SIG-M5 treated with dmso at 0.1 percent for 504 hours (cell line): ENCODE measurements around the gene CDCA3.
"Not testable (repeated sequence)": the region's sequence is repeated elsewhere in the genome, so short reads cannot be mapped to it uniquely, and the experiment has no call there.

Source experiments
- DNase-seq: peaks from one replicate; lab custom pipeline; 2025; ENCODE audit not compliant: unreplicated experiment; lab: John Stamatoyannopoulos, UW

Gene CDCA3

GRCh38 chr12:6851153-6851920 is at the start of gene CDCA3:
Gene CDCA3 (minus strand): TSS chr12:6851286. CDS start chr12:6850952, 334 bp downstream.
- DNase-seq, result peak; percentile 100

GRCh38 chr12:6899837-6900519 is 48.9 kb upstream of the CDCA3 start:
- peak; percentile 62 for DNase-seq

GRCh38 chr12:6899427-6899826 is 48.3 kb upstream of the CDCA3 start:
- DNase-seq, result no peak

DNA sequence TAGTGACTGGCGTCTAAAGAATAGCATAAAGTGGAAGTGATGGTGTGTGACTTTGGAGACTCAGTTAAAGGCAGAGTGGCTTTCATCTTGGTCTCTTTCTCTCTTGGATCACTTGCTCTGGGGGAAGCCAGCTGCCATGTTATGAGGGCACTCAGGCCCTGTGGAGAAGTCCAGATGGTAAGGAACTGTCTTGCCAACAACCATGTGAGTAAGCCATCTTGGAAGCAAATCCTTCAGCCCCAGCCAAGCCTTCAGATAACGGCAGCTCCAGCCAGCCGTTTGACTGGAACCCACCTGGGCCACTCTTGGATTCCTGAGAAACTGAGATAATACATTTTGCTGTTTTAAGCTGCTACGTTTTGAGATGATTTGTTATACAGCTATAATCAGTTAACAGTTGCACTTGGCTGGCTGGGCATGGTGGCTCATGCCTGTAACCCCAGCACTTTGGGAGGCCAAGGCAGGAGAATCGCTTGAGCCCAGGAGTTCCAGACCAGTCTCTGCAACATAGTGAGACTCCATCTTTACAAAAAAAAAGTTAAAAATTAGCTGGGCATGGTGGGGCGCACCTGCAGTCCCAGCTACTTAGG is 45.9 kb upstream of the CDCA3 start:
- no peak for DNase-seq

- no peak for DNase-seq
Measured at GRCh38 chr12:6894321-6894720, 43.2 kb upstream of the CDCA3 start.

- DNase-seq, result not testable (repeated sequence)
Measured at GRCh38 chr12:6892683-6893082, 41.6 kb upstream of the CDCA3 start.

- no peak for DNase-seq
Measured at GRCh38 chr12:6891646-6892001, 40.5 kb upstream of the CDCA3 start.

DNA sequence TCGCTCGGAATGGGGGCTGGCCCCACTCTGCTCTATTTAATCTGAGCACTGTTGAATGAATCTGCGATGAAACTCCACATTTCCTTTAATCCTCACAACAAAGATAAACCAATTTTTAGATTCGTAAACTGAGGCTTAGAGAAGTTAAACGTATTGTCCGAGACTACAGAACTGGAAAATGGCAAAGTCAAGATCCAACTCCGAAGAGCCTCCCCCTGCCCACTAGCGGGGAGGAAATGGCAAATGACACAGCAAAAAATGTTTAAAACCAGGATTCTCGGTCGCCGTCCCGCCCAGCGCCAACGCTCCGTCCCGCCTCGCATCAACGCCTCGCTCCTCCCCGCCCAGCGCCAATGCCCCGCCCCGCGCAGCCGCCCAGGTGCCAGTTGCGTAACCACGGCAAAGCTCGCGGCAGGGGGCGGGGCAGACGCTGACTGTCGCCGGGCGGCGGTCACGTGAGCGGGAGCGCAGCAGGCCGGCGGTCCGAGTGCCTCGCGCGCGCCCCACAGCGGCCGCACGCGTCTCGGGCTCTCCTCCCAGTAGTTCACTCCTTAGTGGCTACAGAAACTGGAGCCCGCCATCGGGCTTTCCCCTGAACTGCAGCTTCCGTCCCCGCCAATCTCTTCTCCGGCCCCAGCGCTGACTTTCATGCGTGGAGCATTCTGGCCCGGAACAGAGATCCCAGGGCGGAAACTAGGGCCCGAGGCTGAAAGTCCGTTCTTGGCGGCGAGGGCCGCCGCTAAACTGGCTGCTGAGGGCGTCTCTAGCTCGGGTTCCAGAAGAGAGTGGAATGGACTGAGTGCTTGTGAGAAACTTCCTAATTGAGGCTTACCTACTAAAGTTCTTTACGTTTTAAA is 39.9 kb upstream of the CDCA3 start:
- peak; percentile 95 for DNase-seq

DNA sequence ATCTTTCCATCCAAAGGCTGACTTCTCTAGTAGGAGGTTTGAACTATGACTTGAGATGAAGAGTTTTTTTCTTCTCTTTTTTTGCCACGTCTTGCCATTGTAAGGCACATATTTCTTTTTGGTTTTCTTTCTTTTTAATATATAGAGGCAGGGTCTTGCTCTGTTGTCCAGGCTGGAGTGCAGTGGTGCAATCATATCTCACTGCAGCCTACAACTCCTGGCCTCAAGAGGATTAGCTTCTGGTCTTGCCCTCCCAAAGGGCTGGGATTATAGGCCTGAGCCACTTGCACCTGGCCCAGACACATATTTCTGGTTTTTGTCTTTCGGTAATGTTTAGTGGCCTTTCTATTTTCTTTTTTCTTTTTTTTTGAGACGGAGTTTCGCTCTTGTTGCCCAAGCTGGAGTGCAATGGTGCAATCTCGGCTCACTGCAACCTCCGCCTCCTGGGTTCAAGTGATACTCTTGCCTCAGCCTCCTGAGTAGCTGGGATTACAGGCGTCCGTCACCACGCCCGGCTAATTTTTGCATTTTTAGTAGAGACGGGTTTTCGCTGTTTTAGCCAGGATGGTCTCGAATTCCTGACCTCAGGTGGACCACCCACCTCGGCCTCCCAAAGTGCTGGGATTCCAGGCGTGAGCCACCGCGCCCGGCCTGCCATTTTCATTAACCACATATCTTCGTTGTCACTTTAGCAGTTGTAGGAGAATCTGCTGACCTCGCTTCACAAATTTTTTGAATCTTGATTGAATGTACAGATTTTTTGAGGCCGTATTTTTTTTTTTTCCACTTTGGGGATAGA is 38.9 kb upstream of the CDCA3 start:
- not testable (repeated sequence) for DNase-seq

GRCh38 chr12:6888794-6889193 is 37.7 kb upstream of the CDCA3 start:
- DNase-seq, result not testable (repeated sequence)

DNA sequence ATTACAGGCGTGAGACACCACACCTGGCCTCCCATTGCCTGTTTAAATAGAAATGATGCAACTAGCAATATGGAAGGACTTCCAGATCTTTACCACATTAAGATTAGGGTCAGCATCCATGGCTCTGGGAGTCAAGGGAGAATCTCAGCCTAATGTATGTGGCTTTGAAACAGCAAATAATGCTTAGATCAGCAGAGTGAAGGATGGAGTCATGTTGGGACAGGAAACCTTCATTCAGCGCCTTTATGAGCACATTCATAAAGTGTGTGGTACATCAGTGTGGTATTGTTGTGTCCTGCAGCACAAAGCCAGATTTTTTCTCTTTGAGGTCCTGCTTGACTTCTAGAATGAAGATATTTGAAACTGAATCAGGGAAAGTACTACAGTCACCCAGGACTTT is 37.3 kb upstream of the CDCA3 start:
- DNase-seq, result no peak

- DNase-seq, result peak; percentile 76
Measured at GRCh38 chr12:6887460-6887859, 36.4 kb upstream of the CDCA3 start.

- not testable (repeated sequence) for DNase-seq
Measured at GRCh38 chr12:6886206-6886999, 35.3 kb upstream of the CDCA3 start.

DNA sequence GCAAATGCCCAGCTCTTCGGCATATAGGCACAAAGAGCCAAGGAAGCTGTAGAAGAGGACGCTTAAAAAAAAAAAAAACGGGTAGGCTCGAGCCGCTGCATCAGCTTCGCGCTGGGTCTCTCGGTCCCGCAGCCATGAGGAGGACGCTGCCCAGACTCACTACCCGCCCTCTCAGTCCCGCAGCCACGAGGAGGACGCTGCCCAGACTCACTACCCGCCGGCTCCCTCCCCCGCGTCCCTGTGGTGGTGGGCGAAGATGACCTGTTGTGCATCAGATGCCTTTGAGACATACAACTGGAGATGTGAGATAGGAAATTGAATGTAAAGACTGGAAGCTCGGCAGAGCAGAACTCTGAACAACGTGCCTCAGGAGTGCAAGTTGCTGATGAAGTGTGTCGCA is 33.5 kb upstream of the CDCA3 start:
- DNase-seq, result no peak

- no peak for DNase-seq
Measured at GRCh38 chr12:6883683-6884082, 32.6 kb upstream of the CDCA3 start.

DNA sequence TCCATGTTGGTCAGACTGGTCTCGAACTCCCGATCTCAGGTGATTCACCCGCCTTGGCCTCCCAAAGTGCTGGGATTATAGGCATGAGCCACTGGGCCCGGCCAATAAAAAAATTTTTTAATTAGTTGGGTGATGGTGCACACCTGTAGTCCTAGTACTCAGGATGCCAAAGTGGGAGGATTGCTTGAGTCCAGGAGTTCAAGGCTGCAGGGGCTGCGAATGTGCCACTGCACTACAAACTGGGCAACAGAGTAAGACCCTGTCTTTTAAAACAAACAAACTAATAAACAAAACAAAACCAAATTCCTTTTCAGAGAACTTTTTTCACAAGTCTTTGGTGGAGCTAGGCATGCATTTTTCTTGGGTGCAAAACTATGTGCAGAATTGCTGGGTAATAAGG is 32.2 kb upstream of the CDCA3 start:
- no peak for DNase-seq

DNA sequence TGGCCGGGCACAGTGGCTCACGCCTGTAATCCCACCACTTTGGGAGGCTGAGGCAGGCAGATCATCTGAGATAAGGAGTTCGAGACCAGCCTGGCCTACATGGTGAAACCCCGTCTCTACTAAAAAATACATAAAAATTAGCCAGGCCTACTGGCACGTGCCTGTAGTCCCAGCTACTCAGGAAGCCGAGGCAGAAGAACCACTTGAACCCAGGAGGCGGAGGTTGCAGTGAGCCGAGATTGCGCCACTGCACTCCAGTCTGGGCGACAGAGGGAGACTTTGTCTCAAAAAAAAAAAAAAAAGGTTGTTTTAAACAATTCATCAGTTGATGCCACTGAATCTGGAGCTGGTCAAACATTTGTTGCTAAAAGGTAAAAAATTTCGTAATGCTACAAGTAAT is 28.7 kb upstream of the CDCA3 start:
- DNase-seq, result not testable (repeated sequence)

DNA sequence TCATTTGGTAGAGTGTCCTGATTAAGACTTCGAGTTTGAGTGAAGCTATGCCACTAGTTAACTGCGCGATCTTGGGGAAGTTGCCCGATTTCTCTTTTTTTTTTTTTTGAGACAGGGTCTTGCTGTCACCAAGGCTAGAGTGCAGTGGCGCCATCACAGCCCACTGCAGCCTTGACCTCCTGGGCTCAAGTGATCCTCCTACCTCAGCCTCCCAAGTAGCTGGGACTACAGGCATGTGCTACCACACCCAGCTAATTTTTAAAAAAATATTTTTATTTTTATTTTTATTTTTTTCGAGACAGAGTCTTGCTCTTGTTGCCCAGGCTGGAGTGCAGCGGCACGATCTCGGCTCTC is 22.9 kb upstream of the CDCA3 start:
- DNase-seq, result not testable (repeated sequence)

GRCh38 chr12:6873094-6874014 is 22.3 kb upstream of the CDCA3 start, which contains the start of gene SPSB2:
Gene SPSB2 (minus strand): TSS chr12:6873303. CDS start chr12:6872901, 402 bp downstream.
- DNase-seq, result peak; percentile 88
